VCaP (cell line): Measurements from ENCODE around the gene PAXIP1.
"Not testable (repeated sequence)": the region's sequence is repeated elsewhere in the genome, so short reads cannot be mapped to it uniquely, and the experiment has no call there.

Experiments used
- H3K27ac ChIP-seq: fragments of 450-650 bp; 2 replicates; pipeline ENCODE4 v1.5.1; 2017
- CTCF ChIP-seq: fragments of 450-650 bp; conservative IDR thresholded peaks from 2 replicates; pipeline ENCODE4 v1.5.1; 2017; ENCODE audit warnings: mild to moderate bottlenecking, moderate library complexity

PAXIP1 gene

GRCh38 chr7:155003092-155003375, at the start of gene PAXIP1:
PAXIP1 (minus strand) TSS chr7:155003124; CDS start chr7:155002929, 195 bp downstream.
- H3K27ac ChIP-seq = peak within 1 kb of the TSS; percentile 99
- no peak for TF ChIP-seq CTCF

- H3K27ac ChIP-seq = no peak overlapping the region
- no peak for TF ChIP-seq CTCF
Observed at GRCh38 chr7:155051355-155051754, 48.4 kb upstream of the PAXIP1 start.

GRCh38 chr7:155048006-155048405, 45.1 kb upstream of the PAXIP1 start:
- H3K27ac ChIP-seq = no peak overlapping the region
- TF ChIP-seq CTCF = no peak

GRCh38 chr7:155043756-155044155, 40.8 kb upstream of the PAXIP1 start:
- TF ChIP-seq CTCF = no peak
- no peak overlapping the region for H3K27ac ChIP-seq

GRCh38 chr7:155038335-155038734, 35.4 kb upstream of the PAXIP1 start:
- no peak overlapping the region for H3K27ac ChIP-seq
- no peak for TF ChIP-seq CTCF

GRCh38 chr7:155034495-155034894, 31.6 kb upstream of the PAXIP1 start:
- H3K27ac ChIP-seq = not testable (repeated sequence)

GRCh38 chr7:155032978-155033377, 30.1 kb upstream of the PAXIP1 start:
- no peak overlapping the region for H3K27ac ChIP-seq
- peak; percentile 64 for TF ChIP-seq CTCF

- H3K27ac ChIP-seq = no peak overlapping the region
- no peak for TF ChIP-seq CTCF
Observed at GRCh38 chr7:155027879-155028278, 25.0 kb upstream of the PAXIP1 start.
